Left ventricle myocardium superior (tissue), 1 donor: ENCODE results near the gene OAT. TPM values are rescaled to one million over a fixed set of nuclear protein-coding genes. Genes with fewer than 3 reads are reported as not detected.

ENCODE experiments used
- ATAC-seq: fragments of 200-7000 bp; cut with Tn5 transposase; one replicate; pipeline ENCODE4 v1.9.1; 2020; ENCODE audit warnings: mild to moderate bottlenecking, moderate library complexity
- DNase-seq: peaks from one replicate; pipeline ENCODE4 v3.0.0-alpha.2; 2020
- intact Hi-C: fragments of 100-400 bp; cut with micrococcal nuclease; formaldehyde crosslinking; loops from one replicate; pipeline ENCODE4 v1.11.0; 2022
- total RNA-seq: library from RNA; stranded (reverse); fragmentation: NEBNext Ultra II Directional; extraction: Animal tissue kit (Norgen Biotek cat#: 25700); gene quantifications from one replicate; pipeline ENCODE4 v1.2.1, GENCODE V29; 2021
- donor health status: DM: no; HTN: yes; CAD: no; lungs with severe emphysema.

The OAT gene
- total RNA-seq, 1 donor from 2014 or later, result 22.7 TPM

DNA sequence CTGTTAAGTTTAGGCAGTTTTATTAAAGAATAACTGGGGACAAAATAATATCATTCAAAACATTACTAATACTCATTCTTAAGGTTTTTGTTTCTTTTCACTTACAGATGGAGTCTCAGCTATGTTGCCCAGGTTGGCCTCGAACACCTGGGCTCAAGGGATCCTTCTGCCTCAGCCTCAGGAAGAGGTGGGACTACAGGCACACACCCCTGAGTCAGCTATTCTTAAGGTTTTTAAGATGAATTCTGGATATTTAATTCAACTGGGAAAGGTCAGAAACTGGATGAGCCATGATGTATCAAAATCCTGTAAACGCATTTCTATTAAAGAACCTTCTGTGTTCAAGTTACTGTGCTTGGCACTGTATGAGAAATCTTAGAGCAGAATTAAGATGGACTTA is 3.5 kb downstream of the OAT start:
- ATAC-seq (no peak), DNase-seq (no peak)
- intact Hi-C loops, result no loop called here

DNA sequence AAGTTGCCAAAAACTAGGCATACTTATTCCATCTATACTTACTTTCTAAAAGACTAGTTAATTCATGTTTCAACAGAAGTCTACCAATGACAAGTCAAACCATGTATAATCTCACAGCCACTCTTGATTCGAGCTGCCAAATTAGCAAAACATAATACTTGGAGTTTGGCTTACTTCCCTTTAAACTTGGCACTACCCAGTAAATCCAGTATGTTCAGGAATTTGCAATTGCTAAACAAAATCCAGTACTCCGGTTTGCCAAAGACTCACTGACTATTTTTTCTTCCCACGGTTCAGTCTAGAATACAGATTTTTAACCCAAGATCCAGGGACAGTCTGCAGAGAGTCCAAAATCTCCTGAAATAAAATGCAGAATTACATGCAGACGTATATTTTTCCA is 4.6 kb downstream of the OAT start:
- intact Hi-C loops, result no loop called here
- ATAC-seq, result no peak

DNA sequence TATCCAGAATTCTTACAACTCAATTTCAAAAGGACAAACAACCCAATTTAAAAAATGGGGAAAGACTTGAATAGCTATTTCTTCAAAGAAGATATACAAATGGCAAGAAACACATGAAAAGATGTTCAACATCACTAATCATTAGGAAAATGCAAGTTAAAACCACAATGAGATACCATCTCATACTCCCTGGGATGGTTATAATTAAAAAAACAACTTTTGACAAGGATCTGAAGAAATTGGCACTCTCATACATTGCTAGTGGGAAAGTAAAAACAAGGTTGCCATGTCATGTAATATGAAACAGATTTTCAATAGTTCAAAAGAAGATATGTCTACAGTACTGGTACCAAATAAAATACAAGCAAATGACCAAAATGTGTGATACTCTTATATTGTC is 9.0 kb downstream of the OAT start:
- ATAC-seq, result no peak
- DNase-seq, result no peak
- intact Hi-C loops, result no loop called here

More for the DNA sequence above, 4.6 kb downstream of the OAT start:
- no peak for DNase-seq

DNA sequence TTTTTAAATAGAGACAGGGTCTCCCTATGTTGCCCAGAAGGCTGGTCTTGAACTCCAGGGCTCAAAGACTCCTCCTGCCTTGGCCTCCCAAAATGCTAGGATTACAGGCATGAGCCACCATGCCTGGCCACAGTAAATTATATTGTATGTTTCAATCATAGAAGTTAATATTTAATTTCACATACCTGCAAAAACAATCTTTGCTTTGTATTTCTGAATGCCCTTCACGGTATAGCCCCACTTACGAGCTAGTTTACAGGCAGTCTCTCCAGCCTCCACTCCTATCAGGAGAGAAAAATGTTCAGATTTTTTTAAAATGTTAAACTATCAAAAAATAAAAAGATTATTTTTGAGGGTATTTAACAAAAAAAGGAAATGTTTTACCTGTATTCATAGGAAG is 10.4 kb downstream of the OAT start:
- intact Hi-C loops, result no loop called here
- no peak for DNase-seq
- ATAC-seq, result no peak

DNA sequence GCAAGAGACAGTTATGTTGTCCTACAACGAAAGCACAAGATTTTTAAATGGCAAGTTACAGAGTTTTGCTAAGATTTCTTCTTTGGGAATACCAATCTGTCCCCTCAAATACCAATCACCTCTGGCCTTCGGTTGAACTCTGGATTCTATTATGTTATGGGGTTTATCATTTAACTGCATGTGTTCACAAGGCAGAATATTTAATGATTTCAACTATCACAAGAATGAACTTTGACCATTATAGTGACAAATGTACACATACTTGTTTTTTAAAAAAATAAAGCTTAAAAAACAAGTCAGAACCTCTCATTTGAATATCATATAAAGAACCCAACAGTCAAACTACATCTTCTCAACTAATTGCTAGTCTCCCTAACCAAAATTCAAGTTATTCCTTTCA is 11.3 kb downstream of the OAT start:
- DNase-seq (no peak), ATAC-seq (no peak)
- intact Hi-C loops, result no loop called here

DNA sequence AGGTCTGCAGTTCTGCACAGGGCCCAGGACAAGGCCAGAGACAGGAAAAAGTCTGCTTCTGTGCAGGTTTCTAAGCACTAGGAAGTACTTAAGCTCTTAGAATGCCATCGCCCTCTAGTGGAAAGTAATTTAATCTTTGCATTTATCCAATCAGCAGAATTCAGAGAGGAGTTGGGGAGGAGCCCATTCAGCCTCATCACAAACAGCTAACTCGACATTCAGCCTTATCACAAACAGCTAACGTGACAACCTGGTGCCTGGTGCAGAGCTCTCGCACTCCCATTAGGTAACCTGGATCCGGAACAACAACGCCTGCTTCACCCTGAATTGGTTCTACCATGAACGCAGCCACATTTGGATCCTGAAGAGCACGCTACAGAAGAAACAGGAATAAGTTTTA is 15.2 kb downstream of the OAT start:
- DNase-seq (no peak), ATAC-seq (peak; percentile 91)
- intact Hi-C loops, result no loop called here

DNA sequence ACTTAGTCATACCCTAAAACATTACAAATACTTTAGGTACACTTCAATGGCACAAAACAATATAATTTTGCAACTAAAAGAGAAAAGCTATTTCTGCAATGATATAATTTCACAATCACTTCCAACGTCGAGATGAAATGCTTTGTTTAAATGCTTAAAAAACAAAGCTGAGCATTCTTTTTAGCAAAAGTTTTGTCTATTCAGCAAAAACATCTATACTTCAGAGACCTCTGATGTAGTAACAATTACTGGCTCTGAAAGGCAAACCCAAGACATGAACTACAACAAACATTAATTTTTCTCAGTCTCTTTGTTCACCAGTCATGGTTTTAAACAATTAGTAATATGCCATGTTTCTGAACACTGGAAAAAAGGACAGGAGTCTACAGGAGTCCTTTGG is 16.4 kb downstream of the OAT start:
- ATAC-seq (no peak), DNase-seq (no peak)
- intact Hi-C loops, result no loop called here

DNA sequence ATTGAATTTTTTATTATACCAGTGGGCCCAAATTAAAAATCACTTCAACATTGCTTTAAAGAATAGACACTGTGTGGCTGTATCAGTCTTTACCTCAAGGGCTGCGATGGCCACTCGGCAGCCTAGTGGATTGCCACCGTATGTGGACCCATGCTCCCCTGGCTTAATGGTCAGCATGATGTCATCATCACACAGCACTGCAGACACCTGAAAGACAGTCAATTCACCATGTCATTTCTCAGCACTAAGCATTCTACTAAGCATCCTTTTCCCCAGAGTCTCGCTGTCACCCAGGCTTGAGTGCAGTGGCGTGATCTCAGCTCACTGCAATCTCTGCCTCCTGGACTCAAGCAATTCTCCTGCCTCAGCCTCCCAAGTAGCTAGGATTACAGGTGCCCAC is 17.1 kb downstream of the OAT start:
- DNase-seq (no peak), ATAC-seq (no peak)
- intact Hi-C loops, result no loop called here

DNA sequence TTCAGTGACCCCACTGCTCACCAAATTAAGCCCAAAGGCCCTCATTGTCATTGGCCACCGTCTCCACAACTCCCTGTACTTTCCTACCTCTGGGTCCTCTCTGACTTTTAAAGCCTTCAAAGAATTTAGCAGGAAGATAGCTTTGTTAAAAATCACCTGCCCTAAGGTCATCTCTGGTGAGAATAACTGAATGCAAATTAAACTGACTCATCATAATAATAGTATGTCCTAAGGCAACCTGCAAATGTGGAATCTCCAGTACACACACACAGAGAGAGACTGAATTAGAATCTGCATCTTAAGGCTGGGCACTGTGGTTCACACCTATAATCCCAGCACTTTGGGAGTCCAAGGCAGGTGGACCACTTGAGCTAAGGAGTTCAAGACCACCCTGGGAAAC is 24.1 kb downstream of the OAT start:
- DNase-seq (no peak), ATAC-seq (no peak)
- intact Hi-C loops, result no loop called here

DNA sequence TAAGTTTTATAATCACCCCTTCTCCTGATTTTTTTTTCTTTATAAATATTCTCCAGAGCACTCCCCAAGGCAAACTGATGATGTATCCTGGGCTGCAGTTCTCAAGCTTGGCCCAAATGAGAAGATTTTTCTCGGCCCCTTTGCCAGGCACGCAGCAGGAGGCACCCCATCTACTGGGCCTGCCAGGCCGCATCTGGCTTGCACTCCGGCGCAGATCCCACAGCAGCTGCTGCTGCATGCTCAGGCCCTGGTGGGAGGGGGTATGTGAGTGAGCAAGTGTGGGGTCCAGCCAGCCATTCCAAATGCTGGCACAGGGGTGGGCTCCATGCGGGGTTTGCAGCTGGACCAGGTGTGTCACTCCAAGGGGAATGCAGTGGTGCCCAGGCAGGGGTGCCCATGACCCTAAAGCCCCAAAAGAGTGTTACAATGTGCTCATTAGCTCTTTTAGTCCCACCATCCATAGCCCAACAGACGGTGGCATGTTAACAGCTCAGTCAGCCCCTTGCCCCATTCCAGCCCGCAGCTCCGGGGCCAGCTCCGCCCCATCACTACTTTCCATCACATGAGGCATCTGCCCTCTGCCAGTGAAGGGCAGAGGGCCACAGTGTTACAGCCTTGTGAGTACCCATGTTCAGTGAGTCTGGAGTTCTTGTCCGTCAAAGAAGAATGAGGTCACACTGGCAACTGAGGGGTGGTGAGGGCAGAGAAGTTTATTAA is 25.9 kb downstream of the OAT start:
- DNase-seq (no peak), ATAC-seq (no peak)
- intact Hi-C loops, result no loop called here

DNA sequence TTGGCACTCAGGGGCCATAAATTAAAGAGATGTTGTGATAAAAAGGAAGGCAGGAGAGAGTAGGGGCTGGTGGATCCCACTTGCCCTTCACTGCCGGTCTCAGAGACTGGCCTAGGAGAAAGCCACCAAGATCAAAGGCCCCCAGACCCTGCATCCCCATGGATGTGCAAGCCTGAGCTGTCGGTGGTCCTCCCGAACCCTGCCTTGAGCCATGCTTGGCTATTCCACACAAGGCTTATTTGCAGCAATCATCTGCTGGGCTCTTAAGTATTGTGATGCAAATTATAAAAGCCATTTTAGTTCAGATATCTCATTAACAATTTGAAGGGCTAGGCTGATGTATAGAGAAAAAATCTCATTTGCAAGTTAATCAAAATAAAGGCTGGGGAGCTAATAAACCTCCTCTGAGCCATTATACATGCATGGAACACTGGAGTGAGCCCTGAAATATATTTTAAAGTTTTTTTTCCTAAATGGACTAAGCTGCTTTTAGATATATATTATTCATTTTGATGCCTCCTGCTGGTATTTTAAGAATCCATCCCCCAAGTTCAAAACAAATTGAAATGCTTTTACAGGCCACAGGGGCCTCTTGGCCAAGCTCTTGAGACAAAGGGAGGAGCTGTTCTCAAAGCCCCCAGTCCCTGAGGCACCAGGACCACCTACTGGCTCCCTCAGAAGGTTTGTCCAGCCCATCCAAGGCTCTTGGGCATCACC is 28.1 kb downstream of the OAT start:
- ATAC-seq, result no peak
- intact Hi-C loops, result no loop called here
- DNase-seq, result no peak

DNA sequence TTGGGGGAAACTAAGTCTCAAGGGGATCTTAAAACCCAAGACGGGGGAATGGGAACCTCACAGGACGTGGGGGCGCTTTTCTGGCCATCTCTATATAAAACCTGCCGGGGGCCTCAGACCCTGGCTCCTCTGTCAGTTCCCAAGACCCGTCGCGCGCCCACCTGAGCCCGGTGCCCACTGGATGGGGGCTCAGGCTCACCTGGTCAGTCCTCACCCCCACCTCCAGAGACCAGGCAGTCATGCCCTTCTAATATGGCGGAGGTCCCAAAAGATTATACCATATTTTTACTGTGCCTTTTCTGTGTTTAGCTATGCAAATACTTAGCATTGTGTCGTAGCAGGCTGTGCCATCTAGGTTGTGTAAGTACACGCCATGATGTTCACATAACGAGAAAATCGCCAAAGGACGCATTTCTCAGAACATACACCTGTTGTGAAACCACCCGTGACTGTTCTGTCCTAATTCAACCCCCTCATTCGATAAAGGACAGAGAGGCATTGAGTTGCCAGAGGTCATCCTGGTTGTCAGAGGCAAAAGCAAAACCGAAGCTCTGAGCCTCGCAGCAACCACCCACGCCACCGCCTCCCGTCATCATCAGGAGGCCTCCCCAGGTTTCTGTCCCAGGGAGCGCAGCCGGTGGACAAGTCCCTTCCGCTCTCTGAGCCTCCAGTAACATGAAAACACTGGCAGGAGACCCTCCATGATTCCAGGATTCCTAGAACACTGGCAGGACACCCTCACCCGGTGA is 28.9 kb downstream of the OAT start:
- no peak for DNase-seq
- intact Hi-C loops, result loop anchor here (5.0 kb wide), 1 partner anchor 392 kb away; no protein-coding TSS in a partner anchor

DNA sequence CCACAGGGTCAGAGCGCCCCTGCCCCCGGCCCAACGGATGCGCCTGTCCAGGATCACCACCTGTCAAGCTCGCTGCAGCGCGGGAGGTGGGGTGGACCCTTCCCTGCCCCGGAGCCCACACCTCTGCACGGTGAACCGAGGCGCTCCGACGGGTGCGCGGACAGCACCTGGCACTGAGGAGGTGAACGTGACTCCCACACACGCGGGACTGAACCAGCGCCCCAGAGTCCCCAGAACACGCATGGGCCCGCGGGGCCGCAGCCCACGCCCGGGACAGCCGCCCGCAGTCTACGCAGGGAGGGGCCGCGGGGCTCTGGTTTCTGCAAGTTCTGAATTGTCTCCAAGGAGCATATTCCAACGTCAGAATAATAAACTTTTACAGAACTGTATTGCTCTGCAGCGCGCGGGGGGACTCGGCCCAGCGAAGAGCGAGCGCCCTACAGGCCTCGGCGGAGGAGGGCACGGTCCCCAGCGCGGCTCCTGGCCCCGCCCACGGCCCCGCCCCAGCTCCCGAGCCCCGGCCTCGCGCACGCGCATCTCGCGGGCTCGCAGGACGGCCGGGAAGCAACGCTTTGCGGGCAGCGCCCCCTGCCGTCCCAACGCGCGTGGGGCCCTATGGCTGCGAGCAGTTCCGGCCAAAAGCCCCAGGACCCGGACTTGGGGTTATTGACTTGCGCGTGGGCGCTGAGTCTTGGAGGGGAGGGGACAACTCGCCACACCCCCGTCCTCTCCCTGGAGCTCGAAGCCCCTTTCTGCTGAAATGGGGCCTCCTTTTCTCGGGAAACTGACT is 29.7 kb downstream of the OAT start:
- peak; percentile 96 for DNase-seq
- ATAC-seq, result peak; percentile 100
- intact Hi-C loops, result loop anchor here (5.0 kb wide), 1 partner anchor 392 kb away; no protein-coding TSS in a partner anchor

More for the DNA sequence above, 28.9 kb downstream of the OAT start:
- no peak for ATAC-seq

DNA sequence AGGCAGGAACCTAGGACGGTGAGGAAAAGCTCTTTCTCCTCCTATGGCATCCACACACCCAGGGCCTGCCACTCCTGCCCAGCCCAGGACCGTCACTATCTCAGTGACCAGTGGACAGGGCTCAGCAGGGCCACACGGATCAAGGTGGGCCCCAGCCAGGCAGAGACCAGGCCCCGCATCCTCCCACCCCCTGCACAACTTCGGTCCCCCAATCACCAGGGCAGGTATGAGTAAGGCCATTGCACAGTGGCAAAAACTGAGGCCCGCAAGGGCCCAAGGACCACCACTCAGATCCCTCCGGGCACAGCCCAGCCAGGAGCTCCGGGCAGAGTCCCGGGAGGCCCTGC is 30.3 kb downstream of the OAT start:
- DNase-seq (no peak), ATAC-seq (peak; percentile 13)
- intact Hi-C loops, result loop anchor here (5.0 kb wide), 1 partner anchor 391 kb away; no protein-coding TSS in a partner anchor

DNA sequence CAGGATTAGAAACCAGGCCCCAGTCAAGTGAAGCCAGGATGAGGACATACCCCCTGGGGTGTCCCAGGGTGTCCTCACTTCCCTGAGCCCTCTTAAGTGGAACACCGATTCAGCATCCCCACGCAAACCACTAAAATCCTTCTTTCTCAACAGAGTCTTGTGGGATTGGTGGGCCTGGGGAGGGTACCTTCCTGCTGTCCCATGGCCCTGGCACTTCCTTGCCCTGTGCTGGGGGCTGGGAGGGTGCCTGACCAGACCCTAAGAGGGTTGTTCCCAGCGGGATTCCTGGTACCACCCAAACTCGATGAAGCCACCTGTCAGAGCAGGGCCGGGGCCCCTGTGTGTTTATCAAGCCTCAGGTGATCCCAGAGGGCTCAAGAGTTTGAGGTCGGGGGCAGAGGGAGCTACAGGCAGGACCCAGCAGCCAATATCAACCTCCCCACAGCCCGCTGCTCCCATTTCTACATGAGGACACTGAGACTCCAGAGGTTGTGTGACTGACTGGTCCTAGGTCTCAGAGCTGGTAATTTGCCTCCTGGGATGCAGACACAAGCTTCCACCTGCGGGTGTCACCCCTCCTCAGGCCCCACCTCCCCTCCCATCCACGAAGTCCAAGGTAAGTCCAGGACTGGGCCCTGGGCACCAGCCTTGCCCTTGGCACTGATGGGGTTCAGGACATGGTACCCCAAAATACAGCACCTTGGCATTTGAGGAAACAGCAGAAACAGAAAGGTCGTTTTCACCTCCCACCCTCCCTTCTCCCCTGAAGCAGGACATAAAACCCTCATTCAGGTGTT is 31.4 kb downstream of the OAT start:
- intact Hi-C loops, result loop anchor here (5.0 kb wide), 1 partner anchor 390 kb away; no protein-coding TSS in a partner anchor
- ATAC-seq, result no peak
- no peak for DNase-seq

DNA sequence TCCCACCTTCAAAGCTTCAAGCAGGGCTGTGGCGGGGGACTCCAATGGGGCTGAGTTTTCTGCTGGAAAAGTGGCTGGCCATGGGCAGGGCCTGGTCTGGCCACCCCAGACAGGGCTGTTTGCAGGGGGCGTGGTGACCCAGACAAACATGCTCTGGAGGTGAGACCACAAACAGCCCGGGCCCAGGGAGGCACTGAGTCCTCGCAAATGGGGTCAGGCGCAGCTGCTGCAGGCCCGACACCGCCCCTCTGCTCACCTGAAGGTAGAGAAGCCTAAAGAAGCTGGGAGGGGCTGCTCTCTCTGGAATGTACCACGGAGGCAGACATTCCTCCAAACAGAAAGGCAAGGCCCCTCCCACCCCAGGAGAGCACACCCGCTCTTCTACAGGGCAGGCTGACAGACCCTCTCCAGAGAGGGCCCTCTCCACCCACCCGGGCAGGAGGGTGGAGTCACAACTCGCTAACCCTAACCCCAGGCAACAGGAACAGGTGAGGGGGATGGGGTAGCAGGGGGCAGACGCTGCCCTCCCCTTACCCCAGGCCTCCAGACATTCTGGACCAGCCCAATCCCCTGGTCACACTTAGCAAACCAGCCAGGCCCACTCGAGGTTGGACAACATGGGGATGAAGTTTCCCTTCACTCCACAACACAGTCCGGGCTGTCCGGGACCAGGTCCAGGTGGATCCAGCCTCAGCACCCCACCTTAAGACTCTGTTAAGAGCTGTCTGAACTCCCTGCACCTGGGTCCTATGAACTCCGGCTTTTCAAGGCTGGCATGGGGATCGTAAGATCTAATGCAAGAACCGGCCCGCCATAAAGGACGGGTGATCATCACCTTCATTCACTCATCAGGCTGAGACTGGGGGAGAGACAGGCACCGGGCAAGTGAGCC is 32.3 kb downstream of the OAT start:
- no peak for ATAC-seq
- intact Hi-C loops, result loop anchor here (5.0 kb wide), 1 partner anchor 389 kb away; no protein-coding TSS in a partner anchor
- DNase-seq, result no peak

DNA sequence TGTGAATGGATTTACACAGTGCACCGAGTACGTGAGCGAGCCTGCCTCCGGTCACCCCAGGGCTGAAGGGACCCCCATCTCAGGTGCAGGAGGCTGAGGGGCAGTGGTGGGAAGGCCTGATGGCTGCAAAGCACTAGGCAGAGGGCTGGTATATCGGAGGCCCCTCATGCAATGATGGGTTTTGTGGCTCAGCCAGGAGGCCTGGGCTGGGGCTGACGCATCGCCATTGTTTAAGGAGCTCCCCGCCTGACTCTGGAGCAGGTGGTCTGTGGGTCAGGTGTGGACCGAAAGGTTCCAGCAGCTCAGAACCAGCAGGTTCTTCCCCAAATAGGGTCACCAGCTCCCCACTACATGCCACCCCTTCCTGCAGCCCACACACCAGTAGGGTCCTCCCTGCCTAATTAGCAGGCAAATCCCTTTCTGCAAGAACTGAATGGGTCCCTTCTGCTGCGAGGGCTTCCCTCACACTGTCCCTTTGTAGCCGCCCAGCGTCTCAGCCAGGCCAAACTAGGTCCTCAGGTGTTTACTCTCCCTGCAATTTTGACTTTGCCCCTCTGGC is 33.0 kb downstream of the OAT start:
- intact Hi-C loops, result loop anchor here (5.0 kb wide), 1 partner anchor 388 kb away; no protein-coding TSS in a partner anchor
- DNase-seq (no peak), ATAC-seq (no peak)
